MM.1S (cell line): ENCODE data around the gene WNT2B.

Source experiments
- EZH2phosphoT487 ChIP-seq: fragments of 300-600 bp; sonication (generic); IDR thresholded peaks from 2 replicates; pipeline ENCODE4 v1.6.1; 2018; ENCODE audit warnings: antibody characterized with exemption, low read length
- TF ChIP-seq, protein P1 (sequence below): fragments of 300-600 bp; sonication (generic); IDR thresholded peaks from 2 replicates; pipeline ENCODE4 v1.5.1; 2016; ENCODE audit warnings: antibody characterized with exemption, low read length, mixed read lengths

DNA sequence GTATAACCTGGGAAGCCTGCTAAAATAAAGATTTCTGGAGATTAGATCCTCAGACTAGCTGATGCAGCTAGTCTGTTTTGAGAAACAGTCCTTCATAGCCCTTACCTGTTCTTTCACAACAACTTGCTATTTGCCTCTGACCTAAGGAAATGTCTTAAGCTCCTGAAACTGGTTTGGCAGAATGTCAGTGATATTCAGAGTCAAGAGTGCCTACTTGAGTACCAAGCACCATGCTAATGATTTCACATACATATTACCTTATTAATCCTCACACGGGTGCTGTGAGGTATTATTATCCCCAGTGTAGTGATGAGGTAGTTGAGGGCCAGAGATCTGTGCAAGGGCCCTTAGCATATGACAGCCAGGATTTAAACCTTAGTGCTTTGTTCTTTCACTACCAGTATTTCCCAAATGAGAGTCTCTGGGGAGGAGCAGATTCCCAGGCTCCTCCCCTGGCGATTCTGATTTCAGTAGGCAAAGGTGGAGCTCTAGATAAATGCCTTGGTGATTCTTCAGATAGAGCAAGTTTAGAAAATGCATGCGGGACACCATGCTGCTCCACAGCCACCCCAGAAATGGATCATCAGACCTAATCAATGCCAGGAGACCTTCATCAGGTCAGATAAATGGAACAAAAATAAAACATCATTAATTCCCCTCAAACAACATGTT, 47.4 kb upstream of the WNT2B start:
- TF ChIP-seq, protein P1, sequence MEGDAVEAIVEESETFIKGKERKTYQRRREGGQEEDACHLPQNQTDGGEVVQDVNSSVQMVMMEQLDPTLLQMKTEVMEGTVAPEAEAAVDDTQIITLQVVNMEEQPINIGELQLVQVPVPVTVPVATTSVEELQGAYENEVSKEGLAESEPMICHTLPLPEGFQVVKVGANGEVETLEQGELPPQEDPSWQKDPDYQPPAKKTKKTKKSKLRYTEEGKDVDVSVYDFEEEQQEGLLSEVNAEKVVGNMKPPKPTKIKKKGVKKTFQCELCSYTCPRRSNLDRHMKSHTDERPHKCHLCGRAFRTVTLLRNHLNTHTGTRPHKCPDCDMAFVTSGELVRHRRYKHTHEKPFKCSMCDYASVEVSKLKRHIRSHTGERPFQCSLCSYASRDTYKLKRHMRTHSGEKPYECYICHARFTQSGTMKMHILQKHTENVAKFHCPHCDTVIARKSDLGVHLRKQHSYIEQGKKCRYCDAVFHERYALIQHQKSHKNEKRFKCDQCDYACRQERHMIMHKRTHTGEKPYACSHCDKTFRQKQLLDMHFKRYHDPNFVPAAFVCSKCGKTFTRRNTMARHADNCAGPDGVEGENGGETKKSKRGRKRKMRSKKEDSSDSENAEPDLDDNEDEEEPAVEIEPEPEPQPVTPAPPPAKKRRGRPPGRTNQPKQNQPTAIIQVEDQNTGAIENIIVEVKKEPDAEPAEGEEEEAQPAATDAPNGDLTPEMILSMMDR: no peak
- no peak for TF ChIP-seq EZH2phosphoT487
